Keratinocyte (primary cell): ENCODE data around the gene SLC25A5. TPM values are rescaled to one million over a fixed set of nuclear protein-coding genes. Genes with fewer than 3 reads are reported as not detected.

Source experiments
- DNase-seq: peaks from one replicate; pipeline ENCODE4 v3.0.0-alpha.2; 2011; ENCODE audit warnings: low read depth, missing footprints, low spot score
- FAIRE-seq: peaks from 2 replicates; lab custom pipeline; 2011; peaks lifted over from hg19 to GRCh38; lab: Jason Lieb, UNC
- H2AFZ ChIP-seq: 2 replicates; pipeline ENCODE4 v1.6.0; 2012; ENCODE audit warnings: low read length, control low read depth, inconsistent platforms; ENCODE audit not compliant: control insufficient read depth
- H3K27ac ChIP-seq: 2 replicates; pipeline ENCODE4 v1.5.1; 2011; ENCODE audit warnings: low read length; ENCODE audit not compliant: control insufficient read depth, insufficient read depth
- H3K27me3 ChIP-seq: 3 replicates; pipeline ENCODE4 v1.6.0; 2011; ENCODE audit warnings: low read length; ENCODE audit not compliant: control insufficient read depth, insufficient read depth; ENCODE audit errors: extremely low read depth
- H3K36me3 ChIP-seq, 2 experiments: 2 replicates in 1 of 2; 3 replicates in 1 of 2; pipeline ENCODE4 v1.5.1; 2011; ENCODE audit warnings: low read length in 2 of 2, mild to moderate bottlenecking in 1 of 2; ENCODE audit not compliant: control insufficient read depth in 2 of 2, insufficient read depth in 2 of 2; ENCODE audit errors: extremely low read depth in 1 of 2
- H3K4me1 ChIP-seq: 3 replicates; pipeline ENCODE4 v1.5.1; 2011; ENCODE audit warnings: low read length; ENCODE audit not compliant: control insufficient read depth, insufficient read depth; ENCODE audit errors: extremely low read depth
- H3K4me2 ChIP-seq: 3 replicates; pipeline ENCODE4 v1.6.0; 2011; ENCODE audit warnings: low read depth, low read length; ENCODE audit not compliant: control insufficient read depth, insufficient read depth; ENCODE audit errors: extremely low read depth
- H3K4me3 ChIP-seq, 3 experiments: fragments of 200-600 bp in 1 of 3; sonication (generic) in 1 of 3; 2 replicates in 2 of 3; 3 replicates in 1 of 3; pipeline ENCODE4 v1.5.1; 2011 to 2016; ENCODE audit warnings: low read length in 3 of 3, mild to moderate bottlenecking in 3 of 3, control low read depth in 2 of 3, inconsistent platforms in 1 of 3, low read depth in 1 of 3, mixed read lengths in 1 of 3, mixed run types in 1 of 3, moderate library complexity in 1 of 3; ENCODE audit not compliant: control insufficient read depth in 2 of 3, insufficient read depth in 2 of 3; ENCODE audit errors: extremely low read depth in 1 of 3
- H3K79me2 ChIP-seq: 2 replicates; pipeline ENCODE4 v1.6.0; 2012; ENCODE audit warnings: low read length; ENCODE audit not compliant: control insufficient read depth, insufficient read depth
- H3K9ac ChIP-seq: 3 replicates; pipeline ENCODE4 v1.6.0; 2011; ENCODE audit warnings: low read length; ENCODE audit not compliant: control insufficient read depth, insufficient read depth; ENCODE audit errors: extremely low read depth
- H3K9me1 ChIP-seq: 3 replicates; pipeline ENCODE4 v1.6.0; 2011; ENCODE audit warnings: low read length; ENCODE audit not compliant: control insufficient read depth, insufficient read depth; ENCODE audit errors: extremely low read depth
- H3K9me3 ChIP-seq: 2 replicates; pipeline ENCODE4 v1.5.1; 2012; ENCODE audit warnings: low read depth, low read length; ENCODE audit not compliant: control insufficient read depth
- H4K20me1 ChIP-seq: 3 replicates; pipeline ENCODE4 v1.6.0; 2011; ENCODE audit warnings: low read length; ENCODE audit not compliant: control insufficient read depth, insufficient read depth; ENCODE audit errors: extremely low read depth
- CTCF ChIP-seq, 3 experiments: IDR thresholded peaks in 1 of 3; conservative IDR thresholded peaks in 1 of 3; optimal IDR thresholded peaks in 1 of 3; 2 replicates in 2 of 3; 3 replicates in 1 of 3; pipeline versions ENCODE3 to v1.5.1; 2011; ENCODE audit warnings: low read length in 3 of 3, mild to moderate bottlenecking in 3 of 3, moderate library complexity in 2 of 3, control low read depth in 1 of 3, inconsistent platforms in 1 of 3; ENCODE audit not compliant: insufficient read depth in 2 of 3; ENCODE audit errors: extremely low read depth in 1 of 3
- EZH2 ChIP-seq: IDR thresholded peaks from one replicate; pipeline ENCODE4 v1.6.1; 2012; ENCODE audit warnings: inconsistent platforms, mild to moderate bottlenecking, low read length, moderate library complexity
- dilution Hi-C: fragments of 300-500 bp; cut with MboI; formaldehyde crosslinking; loops from one replicate; pipeline ENCODE4 v1.7.0; 2020; ENCODE audit warnings: low sequenced_read_pairs; ENCODE audit not compliant: extremely low pct_ligation_motif_present
- polyA minus RNA-seq, 3 experiments: library from RNA; depleted of rRNA, polyadenylated mRNA; stranded (reverse); fragments of >200 nt; gene quantifications; 1 replicate in 1 of 3; 2 replicates in 1 of 3; 3 replicates in 1 of 3; pipeline ENCODE4 v1.2.3, GENCODE V29; 2011
- polyA plus RNA-seq, 5 experiments: library from polyadenylated mRNA; depleted of rRNA in 3 of 5; stranded (reverse) in 3 of 5; stranded (forward) in 1 of 5; unstranded in 1 of 5; fragments of >200 nt; gene quantifications; 1 replicate in 1 of 5; 2 replicates in 3 of 5; 3 replicates in 1 of 5; pipeline versions ENCODE4 v1.2.1 to v1.2.3, GENCODE V29; 2011 to 2012; ENCODE audit warnings: missing spikeins in 2 of 5, low read depth in 1 of 5, low replicate concordance in 1 of 5

The SLC25A5 gene
- 310 to 608 TPM (median 447 TPM) in 3 replicates for polyA plus RNA-seq
- 196 TPM for polyA plus RNA-seq (2011; ENCODE audit: low read depth)
- polyA plus RNA-seq (2011; cell fraction: cytosol; rRNA removed), result 469 and 483 TPM in 2 replicates
- 181 and 209 TPM in 2 replicates for polyA plus RNA-seq (2011; cell fraction: nucleus; rRNA removed)
- 459 and 665 TPM in 2 replicates for polyA plus RNA-seq (2012; ENCODE audit: low replicate concordance)
- 301 to 438 TPM (median 391 TPM) in 3 replicates for polyA minus RNA-seq
- polyA minus RNA-seq (2011; cell fraction: cytosol; rRNA and poly(A)+ RNA removed), result 232 TPM
- polyA minus RNA-seq (2011; cell fraction: nucleus; rRNA and poly(A)+ RNA removed), result 51.5 and 57.2 TPM in 2 replicates

GRCh38 chrX:119467842-119468550, at the start of gene SLC25A5:
Gene SLC25A5 (plus strand): TSS chrX:119468444. CDS start chrX:119468516, 72 bp downstream.
- Histone ChIP-seq H3K9me1 (no peaks in the 10 kb centered on the region), H2AFZ (peak within 1 kb of the TSS; percentile 66), H3K4me3 (peak within 1 kb of the TSS; percentile 77 to 82 (median 77)), H3K27me3 (no peaks in the 10 kb centered on the region), H3K4me1 (no peaks in the 10 kb centered on the region), H3K4me2 (peak within 1 kb of the TSS; percentile 80), H3K9ac (peak within 1 kb of the TSS; percentile 87), H3K36me3 (peaks cover 0 to 9% of the 10 kb centered on the region in 2 experiments), H3K9me3 (no peaks in the 10 kb centered on the region), H3K27ac (peak within 1 kb of the TSS; percentile 69), H3K79me2 (peaks cover 9% of the 10 kb centered on the region), H4K20me1 (peaks cover 7% of the 10 kb centered on the region)
- dilution Hi-C loops, result no loop called here
- DNase-seq, result no peak
- FAIRE-seq, result no peak
- no peak for TF ChIP-seq EZH2
- TF ChIP-seq CTCF (optimal IDR thresholded peaks at IDR 0.05 in 1 of 3, IDR thresholded peaks at IDR 0.05 in 1 of 3, conservative IDR thresholded peaks at IDR 0.05 in 1 of 3; ENCODE audit: extremely low read depth in 1 of 3, insufficient read depth in 2 of 3, low read length in 3 of 3), result no peak

GRCh38 chrX:119419146-119419545, 49.1 kb upstream of the SLC25A5 start:
- Histone ChIP-seq H4K20me1 (no peaks in the 10 kb centered on the region), H3K4me1 (no peaks in the 10 kb centered on the region), H3K27me3 (no peaks in the 10 kb centered on the region), H3K9me1 (no peaks in the 10 kb centered on the region), H3K9ac (no peak overlapping the region), H3K36me3 (peaks cover 0 to 2% of the 10 kb centered on the region in 2 experiments), H3K27ac (no peak overlapping the region), H3K4me2 (no peak overlapping the region), H3K9me3 (no peaks in the 10 kb centered on the region), H2AFZ (no peak overlapping the region), H3K79me2 (no peaks in the 10 kb centered on the region), H3K4me3 (no peak overlapping the region)
- TF ChIP-seq CTCF (optimal IDR thresholded peaks at IDR 0.05 in 1 of 3, IDR thresholded peaks at IDR 0.05 in 1 of 3, conservative IDR thresholded peaks at IDR 0.05 in 1 of 3; ENCODE audit: extremely low read depth in 1 of 3, insufficient read depth in 2 of 3, low read length in 3 of 3), result no peak
- TF ChIP-seq EZH2, result no peak
- dilution Hi-C loops, result no loop called here
- FAIRE-seq (no peak), DNase-seq (no peak)
